Skin of body (tissue), 2 donors: ENCODE measurements around the gene SYCP3. TPM values are rescaled to one million over a fixed set of nuclear protein-coding genes. Genes with fewer than 3 reads are reported as not detected.
A peak's percentile ranks its signal among the peaks of the same experiment; 100 is the strongest.
"Not testable (repeated sequence)": the region's sequence is repeated elsewhere in the genome, so short reads cannot be mapped to it uniquely, and the experiment has no call there.

ENCODE experiments used
- DNase-seq: peaks from one replicate; lab custom pipeline; 2025; lab: John Stamatoyannopoulos, UW
- total RNA-seq: library from RNA; depleted of rRNA; stranded (reverse); fragments of >200 nt; gene quantifications from one replicate; pipeline ENCODE4 v1.2.3, GENCODE V29; 2014

The SYCP3 gene
- total RNA-seq, 1 donor from 2014 or later = 0.10 TPM

GRCh38 chr12:101713930-101714329 lies 25.3 kb downstream of the SYCP3 start:
- no peak for DNase-seq

GRCh38 chr12:101713059-101713682 lies 26.1 kb downstream of the SYCP3 start:
- no peak for DNase-seq

- no peak for DNase-seq
Observed at GRCh38 chr12:101710288-101710687, 29.0 kb downstream of the SYCP3 start.

- DNase-seq = no peak
Observed at GRCh38 chr12:101707131-101707782, 32.0 kb downstream of the SYCP3 start.

- DNase-seq = no peak
Observed at GRCh38 chr12:101706403-101706802, 32.9 kb downstream of the SYCP3 start.

GRCh38 chr12:101703487-101703886 lies 35.8 kb downstream of the SYCP3 start:
- no peak for DNase-seq

GRCh38 chr12:101700299-101700820 lies 38.9 kb downstream of the SYCP3 start:
- no peak for DNase-seq

- peak; percentile 4 for DNase-seq
Observed at GRCh38 chr12:101698800-101699347, 40.4 kb downstream of the SYCP3 start.

GRCh38 chr12:101697930-101698799 lies 41.1 kb downstream of the SYCP3 start:
- DNase-seq = no peak

GRCh38 chr12:101697197-101697929 lies 41.9 kb downstream of the SYCP3 start, which contains the start of gene CHPT1:
CHPT1 (plus strand) TSS chr12:101697640; CDS start chr12:101697862, 222 bp downstream.
- DNase-seq = no peak

GRCh38 chr12:101696251-101697196 lies 42.7 kb downstream of the SYCP3 start:
- DNase-seq = no peak

GRCh38 chr12:101695706-101696105 lies 43.6 kb downstream of the SYCP3 start:
- no peak for DNase-seq

- DNase-seq = no peak
Observed at GRCh38 chr12:101694986-101695385, 44.3 kb downstream of the SYCP3 start.

GRCh38 chr12:101694297-101694848 lies 44.9 kb downstream of the SYCP3 start:
- DNase-seq = no peak

GRCh38 chr12:101691503-101692096 lies 47.7 kb downstream of the SYCP3 start:
- no peak for DNase-seq

- DNase-seq = no peak
Observed at GRCh38 chr12:101690544-101691098, 48.6 kb downstream of the SYCP3 start.

GRCh38 chr12:101686176-101686575 lies 53.1 kb downstream of the SYCP3 start:
- DNase-seq = no peak

GRCh38 chr12:101685092-101685491 lies 54.2 kb downstream of the SYCP3 start:
- DNase-seq = no peak

- DNase-seq = not testable (repeated sequence)
Observed at GRCh38 chr12:101681627-101682026, 57.6 kb downstream of the SYCP3 start.
